Cardiac fibroblast (primary cell): ENCODE data around the gene ZNF573.
A peak's percentile ranks its signal among the peaks of the same experiment; 100 is the strongest.
"Not testable (repeated sequence)": the region's sequence is repeated elsewhere in the genome, so short reads cannot be mapped to it uniquely, and the experiment has no call there.

Experiments used
- DNase-seq, 2 donors: peaks; one replicate each; pipeline versions ENCODE4 v3.0.0 to v3.0.0-alpha.2; 2010; ENCODE audit warnings: low read depth in 2 of 2
- H3K4me3 ChIP-seq, 2 donors: replicated peaks in 1 of 2; 1 replicate in 1 of 2; 2 replicates in 1 of 2; pipeline ENCODE4 v1.5.1; 2011; ENCODE audit warnings: low read depth in 2 of 2, low read length in 2 of 2, mild to moderate bottlenecking in 2 of 2, moderate library complexity in 1 of 2
- TF ChIP-seq, protein P1 (sequence below): IDR thresholded peaks from one replicate; pipeline ENCODE4 v1.5.1; 2011; ENCODE audit warnings: low read depth, mild to moderate bottlenecking, low read length, inconsistent platforms

ZNF573 gene

DNA sequence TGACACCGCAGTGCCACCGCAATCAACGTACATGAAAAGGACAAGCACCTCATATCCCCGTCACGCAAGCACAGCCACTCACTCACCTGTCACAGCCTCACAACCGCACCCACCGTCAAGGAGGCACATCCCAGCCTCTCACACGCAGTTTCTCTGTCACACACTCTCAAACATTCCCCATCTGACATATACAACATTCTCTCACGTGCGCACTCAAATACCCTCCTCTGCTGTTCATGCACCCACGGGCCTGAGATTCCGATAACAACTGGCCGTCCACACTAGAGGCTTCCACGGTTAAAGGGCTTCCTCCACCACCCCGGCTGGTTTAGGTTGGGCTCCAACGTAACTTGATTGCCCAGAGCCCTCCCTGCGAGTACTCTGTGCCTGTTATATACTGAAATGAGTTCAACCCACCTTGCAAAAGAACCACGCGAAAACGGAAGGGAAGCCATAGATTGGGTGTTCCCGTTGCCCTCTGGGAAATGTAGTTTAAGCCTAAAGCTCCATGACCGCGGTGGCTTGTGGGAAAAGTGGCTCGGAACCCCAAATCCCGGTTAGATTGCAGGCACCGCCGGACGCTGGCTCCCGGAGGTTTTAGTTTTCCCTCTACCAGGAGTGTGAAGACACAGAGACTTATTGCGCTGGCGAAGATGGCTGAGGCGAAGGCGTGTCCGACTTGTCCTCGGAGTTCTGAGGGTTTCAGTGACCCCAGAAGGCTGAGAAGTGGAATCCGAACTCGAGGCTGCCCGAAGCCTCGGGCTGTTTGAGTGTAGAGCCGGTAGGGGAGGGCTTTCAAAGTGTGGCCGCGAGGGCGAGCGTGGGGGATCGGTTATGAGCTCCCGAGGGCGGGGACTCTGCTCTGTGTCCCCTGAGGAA, at the start of gene ZNF573:
ZNF573 (minus strand) TSS at position 460 of the 879 bp plus-strand sequence. CDS start 5,857 bp downstream, outside the sequence.
- peak; percentile 91 to 93 for DNase-seq
- peak within 1 kb of the TSS; percentile 83 to 93 for H3K4me3 ChIP-seq
- TF ChIP-seq, protein P1, sequence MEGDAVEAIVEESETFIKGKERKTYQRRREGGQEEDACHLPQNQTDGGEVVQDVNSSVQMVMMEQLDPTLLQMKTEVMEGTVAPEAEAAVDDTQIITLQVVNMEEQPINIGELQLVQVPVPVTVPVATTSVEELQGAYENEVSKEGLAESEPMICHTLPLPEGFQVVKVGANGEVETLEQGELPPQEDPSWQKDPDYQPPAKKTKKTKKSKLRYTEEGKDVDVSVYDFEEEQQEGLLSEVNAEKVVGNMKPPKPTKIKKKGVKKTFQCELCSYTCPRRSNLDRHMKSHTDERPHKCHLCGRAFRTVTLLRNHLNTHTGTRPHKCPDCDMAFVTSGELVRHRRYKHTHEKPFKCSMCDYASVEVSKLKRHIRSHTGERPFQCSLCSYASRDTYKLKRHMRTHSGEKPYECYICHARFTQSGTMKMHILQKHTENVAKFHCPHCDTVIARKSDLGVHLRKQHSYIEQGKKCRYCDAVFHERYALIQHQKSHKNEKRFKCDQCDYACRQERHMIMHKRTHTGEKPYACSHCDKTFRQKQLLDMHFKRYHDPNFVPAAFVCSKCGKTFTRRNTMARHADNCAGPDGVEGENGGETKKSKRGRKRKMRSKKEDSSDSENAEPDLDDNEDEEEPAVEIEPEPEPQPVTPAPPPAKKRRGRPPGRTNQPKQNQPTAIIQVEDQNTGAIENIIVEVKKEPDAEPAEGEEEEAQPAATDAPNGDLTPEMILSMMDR, result peak; percentile 32

DNA sequence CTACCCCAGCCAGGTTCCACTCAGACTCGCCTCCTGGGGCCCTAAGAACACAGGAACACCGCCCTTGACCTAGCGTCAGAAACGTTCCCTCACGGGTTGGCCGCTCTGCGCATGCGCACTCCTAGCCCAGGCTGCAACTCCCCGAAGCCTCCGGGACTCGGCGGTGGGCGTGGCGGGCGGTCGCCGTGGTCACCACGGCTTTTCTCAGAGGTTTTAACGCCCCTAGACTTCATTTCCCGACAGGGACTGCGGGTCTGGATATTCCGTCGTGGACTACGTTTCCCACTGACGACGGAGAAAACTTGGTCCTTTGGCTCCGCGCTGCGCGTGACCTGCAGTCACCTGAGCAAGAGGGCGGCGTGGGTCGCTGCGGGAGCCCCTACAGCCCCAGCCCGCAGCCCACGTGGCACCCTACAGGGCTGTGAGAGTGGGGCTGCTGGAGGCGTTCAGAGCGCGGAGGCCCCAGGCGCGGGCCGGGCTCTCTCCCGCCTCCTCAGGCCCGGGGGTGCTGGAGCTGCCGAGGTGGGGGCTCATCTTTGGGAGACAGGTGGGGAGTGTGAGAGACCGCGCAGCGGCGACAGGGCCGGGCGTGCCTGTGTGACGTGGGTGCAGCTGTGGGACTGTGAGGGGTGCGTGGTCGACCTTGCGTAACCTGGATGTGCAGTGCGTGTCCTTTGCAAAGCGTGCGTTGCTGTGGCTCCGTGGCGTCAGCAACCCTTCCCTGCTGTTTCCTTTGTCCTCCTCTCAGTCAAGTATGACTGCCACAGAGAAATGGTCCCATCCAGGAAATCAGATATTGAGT, 38.0 kb upstream of the ZNF573 start:
- peak; percentile 27 to 36 for DNase-seq
- peak overlapping the region; percentile 38 to 41 for H3K4me3 ChIP-seq
- TF ChIP-seq, protein P1, result no peak

DNA sequence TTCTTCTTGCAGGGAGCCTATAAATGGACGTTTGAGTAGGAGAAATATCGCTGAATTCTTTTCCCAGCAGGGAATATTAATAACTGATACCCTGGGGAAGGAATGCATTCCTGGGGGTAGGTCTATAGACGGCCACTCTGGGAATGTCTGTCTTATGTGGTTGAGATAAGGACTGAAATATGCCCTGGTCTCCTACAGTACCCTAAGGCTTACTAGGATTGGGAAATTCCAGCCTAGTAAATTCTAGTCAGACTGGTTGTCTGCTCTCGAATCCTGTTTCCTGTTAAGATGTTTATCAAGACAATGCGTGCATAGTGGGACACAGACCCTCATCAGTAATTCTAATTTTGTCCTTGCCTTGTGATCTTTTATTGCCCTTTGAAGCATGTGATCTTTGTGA, 36.2 kb upstream of the ZNF573 start:
- DNase-seq, H3K4me3 ChIP-seq: not testable (repeated sequence)

DNA sequence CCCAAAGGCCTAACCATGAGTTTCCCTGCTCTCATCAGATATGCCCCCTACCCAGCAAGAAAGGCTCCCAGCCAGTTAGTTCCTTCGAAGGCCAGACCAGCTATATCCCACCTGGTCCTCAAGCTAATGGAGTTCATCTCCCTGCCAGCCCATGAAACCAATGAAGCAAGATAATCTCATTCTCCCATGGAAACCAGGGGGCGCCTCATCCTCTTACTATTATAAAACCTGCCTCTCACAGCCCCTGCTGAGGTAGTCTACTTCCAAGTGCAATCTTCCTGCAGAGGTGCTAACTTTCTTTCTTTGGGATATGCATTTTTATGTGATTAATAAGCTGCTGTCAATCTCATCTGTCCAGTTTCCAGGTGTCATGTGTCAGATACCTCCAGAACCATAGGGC, 34.0 kb upstream of the ZNF573 start:
- DNase-seq, result no peak
- TF ChIP-seq, protein P1, result no peak
- no peak overlapping the region for H3K4me3 ChIP-seq

DNA sequence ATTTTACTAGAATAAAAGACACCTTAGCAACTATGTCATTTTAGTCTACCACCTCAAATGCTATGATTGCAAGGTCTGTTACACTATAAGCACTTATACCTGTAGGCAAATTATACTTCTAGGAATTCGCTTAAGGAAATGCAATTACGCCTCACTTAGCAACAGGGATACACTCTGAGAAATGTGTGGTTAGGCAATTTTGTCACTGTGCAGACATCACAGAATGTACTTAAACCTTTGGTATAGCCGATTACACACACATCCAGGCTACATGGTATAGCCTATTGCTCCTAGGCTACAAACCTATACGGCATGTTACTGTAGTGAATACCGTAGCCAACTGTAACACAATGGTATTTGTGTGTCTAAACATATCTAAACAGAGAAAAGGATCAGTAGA, 30.0 kb upstream of the ZNF573 start:
- TF ChIP-seq, protein P1, result no peak

DNA sequence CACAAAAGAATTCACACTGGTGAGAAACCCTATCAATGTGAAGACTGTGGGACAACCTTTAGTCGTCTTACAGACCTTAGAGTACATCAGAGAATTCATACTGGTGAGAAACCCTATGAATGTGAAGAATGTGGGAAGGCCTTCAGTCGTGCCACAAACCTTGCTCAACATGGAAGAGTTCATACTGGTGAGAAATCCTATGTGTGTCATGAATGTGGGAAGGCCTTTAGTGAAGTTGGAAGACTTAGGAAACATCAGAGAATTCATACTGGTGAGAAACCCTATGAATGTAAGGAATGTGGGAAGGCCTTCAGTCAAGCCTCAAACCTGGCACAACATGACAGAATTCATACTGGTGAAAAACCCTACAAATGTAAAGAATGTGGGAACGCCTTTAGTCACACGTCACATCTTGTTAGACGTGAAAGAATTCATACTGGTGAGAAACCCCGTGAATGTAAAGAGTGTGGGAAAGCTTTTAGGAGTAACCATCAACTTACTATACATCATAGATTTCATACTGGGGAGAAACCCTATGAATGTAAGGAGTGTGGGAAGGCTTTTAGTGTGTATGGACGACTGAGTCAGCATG, 24.0 kb upstream of the ZNF573 start:
- TF ChIP-seq, protein P1, result no peak
- peak in 1 of 2 donors; percentile 3 for DNase-seq

More for the DNA sequence above, 30.0 kb upstream of the ZNF573 start:
- DNase-seq, result no peak
- H3K4me3 ChIP-seq, result no peak overlapping the region

More for the DNA sequence above, 24.0 kb upstream of the ZNF573 start:
- no peak overlapping the region for H3K4me3 ChIP-seq
